HEK293 (cell line): ENCODE measurements around the gene TRIM8.

Source experiments
- CTCF ChIA-PET: fragments of 350-600 bp; formaldehyde crosslinking; extraction: SDS; loops from one replicate; lab custom pipeline; 2021; ENCODE audit warnings: antibody characterized with exemption; lab: Yijun Ruan, JAX
- POLR2A ChIA-PET: fragments of 300-600 bp; formaldehyde crosslinking; extraction: SDS; loops from one replicate; lab custom pipeline; 2020; ENCODE audit warnings: antibody characterized with exemption, inconsistent platforms; lab: Yijun Ruan, JAX
- H3K27ac ChIP-seq: fragments of 200-500 bp; sonication (Bioruptor generic); 2 replicates; pipeline ENCODE4 v1.5.1; 2014; ENCODE audit warnings: low read depth, low read length, control low read depth, inconsistent platforms; ENCODE audit errors: extremely low read depth
- H3K36me3 ChIP-seq, 2 experiments: fragments of 200-500 bp in 1 of 2; sonication (Bioruptor generic) in 1 of 2; 1 replicate in 1 of 2; 2 replicates in 1 of 2; pipeline ENCODE4 v1.5.1; 2014 to 2017; ENCODE audit warnings: inconsistent platforms in 2 of 2, low read length in 2 of 2; ENCODE audit not compliant: control insufficient read depth in 2 of 2, insufficient read depth in 1 of 2
- H3K4me1 ChIP-seq: fragments of 200-500 bp; sonication (Bioruptor generic); 2 replicates; pipeline ENCODE4 v1.5.1; 2014; ENCODE audit warnings: mild to moderate bottlenecking, low read length, inconsistent platforms; ENCODE audit not compliant: control insufficient read depth, insufficient read depth
- H3K4me3 ChIP-seq: 2 replicates; pipeline ENCODE4 v1.5.1; 2011; ENCODE audit warnings: low read depth, mild to moderate bottlenecking, control low read depth, low read length, moderate library complexity
- H3K9me3 ChIP-seq: fragments of 200-500 bp; sonication (Bioruptor generic); 2 replicates; pipeline ENCODE4 v1.5.1; 2014; ENCODE audit warnings: low read depth, low read length, inconsistent platforms; ENCODE audit not compliant: control insufficient read depth, insufficient read depth
- CTCF ChIP-seq: fragments of 450-650 bp; formaldehyde crosslinking; IDR thresholded peaks from 2 replicates; pipeline ENCODE4 v1.5.1; 2016; ENCODE audit warnings: missing biosample characterization, missing genetic modification characterization
- KLF16 ChIP-seq: fragments of 450-650 bp; formaldehyde crosslinking; IDR thresholded peaks from 2 replicates; pipeline ENCODE4 v1.5.1; 2017; ENCODE audit warnings: missing biosample characterization, missing genetic modification characterization
- RBAK ChIP-seq: fragments of 450-650 bp; formaldehyde crosslinking; IDR thresholded peaks from 2 replicates; pipeline ENCODE4 v1.5.1; 2016; ENCODE audit warnings: missing biosample characterization, missing genetic modification characterization
- TRIM28 ChIP-seq: IDR thresholded peaks from 2 replicates; pipeline ENCODE4 v1.6.1; 2011; ENCODE audit warnings: low read length, control low read depth, borderline replicate concordance
- YY2 ChIP-seq: fragments of 450-650 bp; formaldehyde crosslinking; IDR thresholded peaks from 2 replicates; pipeline ENCODE4 v1.5.1; 2016; ENCODE audit warnings: missing biosample characterization, missing genetic modification characterization
- ZBTB1 ChIP-seq: fragments of 450-650 bp; formaldehyde crosslinking; IDR thresholded peaks from 2 replicates; pipeline ENCODE4 v1.5.1; 2016; ENCODE audit warnings: missing biosample characterization, missing genetic modification characterization
- ZBTB7A ChIP-seq: fragments of 450-650 bp; formaldehyde crosslinking; IDR thresholded peaks from 2 replicates; pipeline ENCODE4 v1.5.1; 2016; ENCODE audit warnings: low read depth, missing biosample characterization, missing genetic modification characterization
- ZNF121 ChIP-seq: fragments of 450-650 bp; formaldehyde crosslinking; IDR thresholded peaks from 2 replicates; pipeline ENCODE4 v1.5.1; 2016; ENCODE audit warnings: missing biosample characterization, missing genetic modification characterization
- ZNF169 ChIP-seq: fragments of 450-650 bp; formaldehyde crosslinking; IDR thresholded peaks from 2 replicates; pipeline ENCODE4 v1.5.1; 2016; ENCODE audit warnings: missing biosample characterization, missing genetic modification characterization
- ZNF335 ChIP-seq: fragments of 450-650 bp; formaldehyde crosslinking; conservative IDR thresholded peaks from 2 replicates; pipeline ENCODE4 v1.5.1; 2016; ENCODE audit warnings: missing biosample characterization, missing genetic modification characterization
- ZNF366 ChIP-seq: fragments of 450-650 bp; formaldehyde crosslinking; conservative IDR thresholded peaks from 2 replicates; pipeline ENCODE4 v1.5.1; 2016; ENCODE audit warnings: missing biosample characterization, missing genetic modification characterization
- ZNF404 ChIP-seq: fragments of 450-650 bp; formaldehyde crosslinking; IDR thresholded peaks from 2 replicates; pipeline ENCODE4 v1.5.1; 2017; ENCODE audit warnings: missing biosample characterization, missing genetic modification characterization
- ZNF416 ChIP-seq: fragments of 450-650 bp; formaldehyde crosslinking; IDR thresholded peaks from 2 replicates; pipeline ENCODE4 v1.5.1; 2016; ENCODE audit warnings: missing biosample characterization, missing genetic modification characterization
- ZNF423 ChIP-seq: fragments of 450-650 bp; formaldehyde crosslinking; IDR thresholded peaks from 2 replicates; pipeline ENCODE4 v1.5.1; 2016; ENCODE audit warnings: missing biosample characterization, missing genetic modification characterization
- ZNF555 ChIP-seq: fragments of 450-650 bp; formaldehyde crosslinking; conservative IDR thresholded peaks from 2 replicates; pipeline ENCODE4 v1.5.1; 2017; ENCODE audit warnings: missing biosample characterization, mild to moderate bottlenecking, missing genetic modification characterization, inconsistent platforms
- ZNF596 ChIP-seq: fragments of 450-650 bp; IDR thresholded peaks from 2 replicates; pipeline ENCODE4 v1.5.0; 2018; ENCODE audit warnings: missing biosample characterization, mild to moderate bottlenecking, missing genetic modification characterization, moderate library complexity
- ZNF768 ChIP-seq: fragments of 450-650 bp; formaldehyde crosslinking; IDR thresholded peaks from 2 replicates; pipeline ENCODE4 v1.5.1; 2018; ENCODE audit warnings: missing biosample characterization, mild to moderate bottlenecking, missing genetic modification characterization
- ZNF785 ChIP-seq: fragments of 450-650 bp; formaldehyde crosslinking; IDR thresholded peaks from 2 replicates; pipeline ENCODE4 v1.5.1; 2016; ENCODE audit warnings: missing biosample characterization, missing genetic modification characterization
- ZSCAN16 ChIP-seq: fragments of 450-650 bp; formaldehyde crosslinking; IDR thresholded peaks from 2 replicates; pipeline ENCODE4 v1.5.1; 2016; ENCODE audit warnings: missing biosample characterization, missing genetic modification characterization
- ZSCAN5A ChIP-seq: fragments of 450-650 bp; formaldehyde crosslinking; IDR thresholded peaks from 2 replicates; pipeline ENCODE4 v1.5.1; 2016; ENCODE audit warnings: missing biosample characterization, missing genetic modification characterization
- TF ChIP-seq, protein P1 (sequence below): fragments of 450-650 bp; formaldehyde crosslinking; IDR thresholded peaks from 2 replicates; pipeline ENCODE4 v1.5.1; 2016; ENCODE audit warnings: missing biosample characterization, missing genetic modification characterization
- TF ChIP-seq, protein P2 (sequence below): fragments of 450-650 bp; formaldehyde crosslinking; IDR thresholded peaks from 2 replicates; pipeline ENCODE4 v1.5.1; 2016; ENCODE audit warnings: missing biosample characterization, missing genetic modification characterization

TRIM8 gene

GRCh38 chr10:102696736-102697135 lies 52.5 kb downstream of the TRIM8 start:
- Histone ChIP-seq H3K27ac (no peak overlapping the region), H3K4me3 (no peak overlapping the region), H3K4me1 (no peaks in the 10 kb centered on the region), H3K36me3 (peaks cover 9 to 38% of the 10 kb centered on the region in 2 experiments), H3K9me3 (no peaks in the 10 kb centered on the region)
- TF ChIP-seq ZBTB7A (no peak), ZBTB1 (tag by site-specific recombination) (no peak), ZNF596 (tag by site-specific recombination) (no peak), ZSCAN5A (tag by site-specific recombination) (no peak)
- ChIA-PET POLR2A (no interaction called here), CTCF (interaction anchor here (0.5 to 1.4 kb wide), 4 partner anchors 8 to 1109 kb away, joined by 3 to 6 read pairs (median 4); no protein-coding TSS in a partner anchor)

- H3K4me1 ChIP-seq, result no peaks in the 10 kb centered on the region
- H3K36me3 ChIP-seq, result peaks cover 9 to 38% of the 10 kb centered on the region in 2 experiments
- H3K9me3 ChIP-seq, result no peaks in the 10 kb centered on the region
- ChIA-PET CTCF (interaction anchor here (0.5 to 4.3 kb wide), 3 partner anchors 16 to 20 kb away, joined by 3 to 19 read pairs (median 4); partner anchors contain the start of gene SFXN2), POLR2A (interaction anchor here (0.9 kb wide), 1 partner anchor 15 kb away, joined by 3 read pairs; the partner anchor contains the start of genes ARL3 and SFXN2)
- no peak overlapping the region for H3K4me3 ChIP-seq
- no peak for TF ChIP-seq ZNF121
- no peak for TF ChIP-seq ZNF416 (tag by site-specific recombination)
- no peak for TF ChIP-seq YY2 (tag by site-specific recombination)
- TF ChIP-seq ZNF335 (tag by site-specific recombination), result no peak
- TF ChIP-seq ZNF785 (tag by site-specific recombination), result no peak
- TF ChIP-seq ZNF366 (tag by site-specific recombination), result no peak
- TF ChIP-seq ZNF555, result no peak
- TF ChIP-seq ZNF169 (tag by site-specific recombination), result no peak
- no peak for TF ChIP-seq ZNF423 (tag by site-specific recombination)
- TF ChIP-seq, protein P1, sequence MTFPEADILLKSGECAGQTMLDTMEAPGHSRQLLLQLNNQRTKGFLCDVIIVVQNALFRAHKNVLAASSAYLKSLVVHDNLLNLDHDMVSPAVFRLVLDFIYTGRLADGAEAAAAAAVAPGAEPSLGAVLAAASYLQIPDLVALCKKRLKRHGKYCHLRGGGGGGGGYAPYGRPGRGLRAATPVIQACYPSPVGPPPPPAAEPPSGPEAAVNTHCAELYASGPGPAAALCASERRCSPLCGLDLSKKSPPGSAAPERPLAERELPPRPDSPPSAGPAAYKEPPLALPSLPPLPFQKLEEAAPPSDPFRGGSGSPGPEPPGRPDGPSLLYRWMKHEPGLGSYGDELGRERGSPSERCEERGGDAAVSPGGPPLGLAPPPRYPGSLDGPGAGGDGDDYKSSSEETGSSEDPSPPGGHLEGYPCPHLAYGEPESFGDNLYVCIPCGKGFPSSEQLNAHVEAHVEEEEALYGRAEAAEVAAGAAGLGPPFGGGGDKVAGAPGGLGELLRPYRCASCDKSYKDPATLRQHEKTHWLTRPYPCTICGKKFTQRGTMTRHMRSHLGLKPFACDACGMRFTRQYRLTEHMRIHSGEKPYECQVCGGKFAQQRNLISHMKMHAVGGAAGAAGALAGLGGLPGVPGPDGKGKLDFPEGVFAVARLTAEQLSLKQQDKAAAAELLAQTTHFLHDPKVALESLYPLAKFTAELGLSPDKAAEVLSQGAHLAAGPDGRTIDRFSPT (tag by site-specific recombination), result no peak
- no peak for TF ChIP-seq CTCF (tag by site-specific recombination)
- TF ChIP-seq RBAK (tag by site-specific recombination), result no peak
- no peak for TF ChIP-seq ZNF404 (tag by site-specific recombination)
- no peak for TF ChIP-seq KLF16
- TF ChIP-seq, protein P2, sequence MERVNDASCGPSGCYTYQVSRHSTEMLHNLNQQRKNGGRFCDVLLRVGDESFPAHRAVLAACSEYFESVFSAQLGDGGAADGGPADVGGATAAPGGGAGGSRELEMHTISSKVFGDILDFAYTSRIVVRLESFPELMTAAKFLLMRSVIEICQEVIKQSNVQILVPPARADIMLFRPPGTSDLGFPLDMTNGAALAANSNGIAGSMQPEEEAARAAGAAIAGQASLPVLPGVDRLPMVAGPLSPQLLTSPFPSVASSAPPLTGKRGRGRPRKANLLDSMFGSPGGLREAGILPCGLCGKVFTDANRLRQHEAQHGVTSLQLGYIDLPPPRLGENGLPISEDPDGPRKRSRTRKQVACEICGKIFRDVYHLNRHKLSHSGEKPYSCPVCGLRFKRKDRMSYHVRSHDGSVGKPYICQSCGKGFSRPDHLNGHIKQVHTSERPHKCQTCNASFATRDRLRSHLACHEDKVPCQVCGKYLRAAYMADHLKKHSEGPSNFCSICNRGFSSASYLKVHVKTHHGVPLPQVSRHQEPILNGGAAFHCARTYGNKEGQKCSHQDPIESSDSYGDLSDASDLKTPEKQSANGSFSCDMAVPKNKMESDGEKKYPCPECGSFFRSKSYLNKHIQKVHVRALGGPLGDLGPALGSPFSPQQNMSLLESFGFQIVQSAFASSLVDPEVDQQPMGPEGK (tag by site-specific recombination), result no peak
- no peak for TF ChIP-seq TRIM28
- no peak for TF ChIP-seq ZNF768 (tag by site-specific recombination)
- no peak for TF ChIP-seq ZSCAN16
- H3K27ac ChIP-seq, result no peak overlapping the region
Observed at GRCh38 chr10:102698894-102699293, 54.6 kb downstream of the TRIM8 start.
